ENCODE measurements around the gene SMC1B. TPM values are rescaled to one million over a fixed set of nuclear protein-coding genes. Genes with fewer than 3 reads are reported as not detected.
"Not testable (repeated sequence)": the region's sequence is repeated elsewhere in the genome, so short reads cannot be mapped to it uniquely, and the experiment has no call there.

The SMC1B gene
- total RNA-seq, 1 donor from 2014 or later, result 0.83 TPM

- DNase-seq (ENCODE audit: low spot score), result no peak
- H3K36me3 Mint-ChIP-seq (ENCODE audit: low read depth), result peaks cover 50% of the 10 kb centered on the region
- peaks cover 14% of the 10 kb centered on the region for H3K4me1 Mint-ChIP-seq (ENCODE audit: low read depth)
- intact Hi-C loops (cut with micrococcal nuclease), result no loop called here
- H3K27ac Mint-ChIP-seq, result no peak overlapping the region
- no peaks in the 10 kb centered on the region for H3K27me3 Mint-ChIP-seq (ENCODE audit: insufficient read depth)
- no peaks in the 10 kb centered on the region for H3K9me3 Mint-ChIP-seq
- H3K4me3 Mint-ChIP-seq, result no peak overlapping the region
These were observed 81.4 kb downstream of the SMC1B start for GRCh38 chr22:45332001-45332400.

GRCh38 chr22:45331486-45331885, 81.9 kb downstream of the SMC1B start:
- Mint-ChIP-seq H3K27ac (no peak overlapping the region), H3K4me1 (ENCODE audit: low read depth) (peaks cover 14% of the 10 kb centered on the region), H3K9me3 (no peaks in the 10 kb centered on the region), H3K27me3 (ENCODE audit: insufficient read depth) (no peaks in the 10 kb centered on the region), H3K4me3 (no peak overlapping the region), H3K36me3 (ENCODE audit: low read depth) (peaks cover 45% of the 10 kb centered on the region)
- DNase-seq (ENCODE audit: low spot score), result no peak
- intact Hi-C loops (cut with micrococcal nuclease), result no loop called here

- H3K9me3 Mint-ChIP-seq, result no peaks in the 10 kb centered on the region
- no peak overlapping the region for H3K4me3 Mint-ChIP-seq
- intact Hi-C loops (cut with micrococcal nuclease), result no loop called here
- H3K4me1 Mint-ChIP-seq (ENCODE audit: low read depth), result peaks cover 15% of the 10 kb centered on the region
- H3K27me3 Mint-ChIP-seq (ENCODE audit: insufficient read depth), result no peaks in the 10 kb centered on the region
- no peak for DNase-seq (ENCODE audit: low spot score)
- peaks cover 44% of the 10 kb centered on the region for H3K36me3 Mint-ChIP-seq (ENCODE audit: low read depth)
- no peak overlapping the region for H3K27ac Mint-ChIP-seq
These were observed 82.9 kb downstream of the SMC1B start for GRCh38 chr22:45330548-45330947.

GRCh38 chr22:45329530-45329936, 83.9 kb downstream of the SMC1B start:
- Mint-ChIP-seq H3K27me3 (ENCODE audit: insufficient read depth) (no peaks in the 10 kb centered on the region), H3K27ac (peak overlapping the region; percentile 19), H3K36me3 (ENCODE audit: low read depth) (peaks cover 45% of the 10 kb centered on the region), H3K4me1 (ENCODE audit: low read depth) (peaks cover 19% of the 10 kb centered on the region), H3K4me3 (no peak overlapping the region), H3K9me3 (no peaks in the 10 kb centered on the region)
- intact Hi-C loops (cut with micrococcal nuclease), result no loop called here
- no peak for DNase-seq (ENCODE audit: low spot score)

- no peaks in the 10 kb centered on the region for H3K9me3 Mint-ChIP-seq
- no peak for DNase-seq (ENCODE audit: low spot score)
- no peaks in the 10 kb centered on the region for H3K27me3 Mint-ChIP-seq (ENCODE audit: insufficient read depth)
- intact Hi-C loops (cut with micrococcal nuclease), result no loop called here
- H3K36me3 Mint-ChIP-seq (ENCODE audit: low read depth), result peaks cover 41% of the 10 kb centered on the region
- no peak overlapping the region for H3K4me3 Mint-ChIP-seq
- H3K27ac Mint-ChIP-seq, result peak overlapping the region; percentile 19
- peaks cover 15% of the 10 kb centered on the region for H3K4me1 Mint-ChIP-seq (ENCODE audit: low read depth)
These were observed 84.4 kb downstream of the SMC1B start for GRCh38 chr22:45328822-45329529.

- H3K27ac Mint-ChIP-seq, result peak overlapping the region; percentile 34
- intact Hi-C loops (cut with micrococcal nuclease); H3K4me3 Mint-ChIP-seq; H3K9me3 Mint-ChIP-seq; DNase-seq (ENCODE audit: low spot score); H3K27me3 Mint-ChIP-seq (ENCODE audit: insufficient read depth): not testable (repeated sequence)
- H3K36me3 Mint-ChIP-seq (ENCODE audit: low read depth), result peaks cover 48% of the 10 kb centered on the region
- peaks cover 21% of the 10 kb centered on the region for H3K4me1 Mint-ChIP-seq (ENCODE audit: low read depth)
These were observed 85.1 kb downstream of the SMC1B start for GRCh38 chr22:45328261-45328660.

GRCh38 chr22:45324311-45324711, 89.1 kb downstream of the SMC1B start:
- no peak overlapping the region for H3K27ac Mint-ChIP-seq
- no peaks in the 10 kb centered on the region for H3K9me3 Mint-ChIP-seq
- no peak for DNase-seq (ENCODE audit: low spot score)
- peaks cover 41% of the 10 kb centered on the region for H3K36me3 Mint-ChIP-seq (ENCODE audit: low read depth)
- no peaks in the 10 kb centered on the region for H3K27me3 Mint-ChIP-seq (ENCODE audit: insufficient read depth)
- H3K4me1 Mint-ChIP-seq (ENCODE audit: low read depth), result peaks cover 45% of the 10 kb centered on the region
- H3K4me3 Mint-ChIP-seq, result no peak overlapping the region
- intact Hi-C loops (cut with micrococcal nuclease), result no loop called here

- intact Hi-C loops (cut with micrococcal nuclease), result no loop called here
- H3K4me1 Mint-ChIP-seq (ENCODE audit: low read depth), result peaks cover 49% of the 10 kb centered on the region
- no peaks in the 10 kb centered on the region for H3K9me3 Mint-ChIP-seq
- peaks cover 38% of the 10 kb centered on the region for H3K36me3 Mint-ChIP-seq (ENCODE audit: low read depth)
- H3K27ac Mint-ChIP-seq, result no peak overlapping the region
- H3K27me3 Mint-ChIP-seq (ENCODE audit: insufficient read depth), result no peaks in the 10 kb centered on the region
- no peak overlapping the region for H3K4me3 Mint-ChIP-seq
- DNase-seq (ENCODE audit: low spot score), result no peak
These were observed 89.7 kb downstream of the SMC1B start for GRCh38 chr22:45323695-45324094.

GRCh38 chr22:45322873-45323525, 90.4 kb downstream of the SMC1B start:
- Mint-ChIP-seq H3K4me1 (ENCODE audit: low read depth) (peaks cover 56% of the 10 kb centered on the region), H3K36me3 (ENCODE audit: low read depth) (peaks cover 38% of the 10 kb centered on the region), H3K4me3 (no peak overlapping the region), H3K27ac (no peak overlapping the region), H3K9me3 (no peaks in the 10 kb centered on the region), H3K27me3 (ENCODE audit: insufficient read depth) (no peaks in the 10 kb centered on the region)
- no peak for DNase-seq (ENCODE audit: low spot score)
- intact Hi-C loops (cut with micrococcal nuclease), result no loop called here

- Mint-ChIP-seq H3K36me3 (ENCODE audit: low read depth) (peaks cover 32% of the 10 kb centered on the region), H3K27me3 (ENCODE audit: insufficient read depth) (no peaks in the 10 kb centered on the region), H3K4me3 (no peak overlapping the region), H3K9me3 (no peaks in the 10 kb centered on the region), H3K27ac (peak overlapping the region; percentile 80), H3K4me1 (ENCODE audit: low read depth) (peaks cover 68% of the 10 kb centered on the region)
- DNase-seq (ENCODE audit: low spot score), result no peak
- intact Hi-C loops (cut with micrococcal nuclease), result no loop called here
These were observed 91.6 kb downstream of the SMC1B start for GRCh38 chr22:45321827-45322226.

- intact Hi-C loops (cut with micrococcal nuclease), result no loop called here
- H3K4me3 Mint-ChIP-seq, result peak overlapping the region; percentile 79
- peak overlapping the region; percentile 97 for H3K27ac Mint-ChIP-seq
- DNase-seq (ENCODE audit: low spot score), result no peak
- H3K4me1 Mint-ChIP-seq (ENCODE audit: low read depth), result peaks cover 70% of the 10 kb centered on the region
- no peaks in the 10 kb centered on the region for H3K9me3 Mint-ChIP-seq
- H3K36me3 Mint-ChIP-seq (ENCODE audit: low read depth), result peaks cover 28% of the 10 kb centered on the region
- no peaks in the 10 kb centered on the region for H3K27me3 Mint-ChIP-seq (ENCODE audit: insufficient read depth)
These were observed 92.9 kb downstream of the SMC1B start for GRCh38 chr22:45320357-45320976.

- H3K4me3 Mint-ChIP-seq, result peak overlapping the region; percentile 79
- peaks cover 23% of the 10 kb centered on the region for H3K36me3 Mint-ChIP-seq (ENCODE audit: low read depth)
- intact Hi-C loops (cut with micrococcal nuclease), result loop anchor here (2.0 to 5.0 kb wide), 4 partner anchors 51 to 1355 kb away; no protein-coding TSS in a partner anchor
- no peaks in the 10 kb centered on the region for H3K27me3 Mint-ChIP-seq (ENCODE audit: insufficient read depth)
- H3K4me1 Mint-ChIP-seq (ENCODE audit: low read depth), result peaks cover 74% of the 10 kb centered on the region
- DNase-seq (ENCODE audit: low spot score), result no peak
- H3K27ac Mint-ChIP-seq, result peak overlapping the region; percentile 97
- H3K9me3 Mint-ChIP-seq, result no peaks in the 10 kb centered on the region
These were observed 94.1 kb downstream of the SMC1B start for GRCh38 chr22:45319324-45319685.
